ENCODE results near the gene ZGLP1. TPM values are rescaled to one million over a fixed set of nuclear protein-coding genes. Genes with fewer than 3 reads are reported as not detected.

ZGLP1 gene
- total RNA-seq, 1 donor from 2014 or later, result 6.8 TPM

DNA sequence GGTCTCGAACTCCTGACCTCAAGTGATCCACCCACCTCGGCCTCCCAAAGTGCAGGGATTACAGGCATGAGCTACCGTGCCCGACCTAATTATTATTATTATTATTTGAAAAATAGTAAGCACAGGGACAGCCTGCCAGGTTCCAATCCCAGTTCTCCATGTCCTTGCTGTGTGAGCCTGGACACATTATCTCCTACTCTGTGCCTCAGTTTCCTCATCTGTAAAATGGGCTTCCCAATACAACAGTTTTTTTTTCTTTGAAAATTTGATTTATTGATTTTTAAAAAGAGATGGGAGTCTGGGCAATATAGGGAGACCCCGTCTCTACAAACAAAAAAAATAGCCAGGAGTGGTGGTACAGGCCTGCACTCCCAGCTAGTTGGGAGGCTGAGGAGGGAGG, 3.3 kb downstream of the ZGLP1 start:
- Mint-ChIP-seq H3K27me3 (ENCODE audit: unreplicated experiment) (peaks cover 3% of the 10 kb centered on the region), H3K27ac (ENCODE audit: unreplicated experiment) (no peak overlapping the region), H3K4me3 (ENCODE audit: unreplicated experiment) (no peak overlapping the region), H3K9me3 (ENCODE audit: unreplicated experiment) (no peaks in the 10 kb centered on the region), H3K4me1 (ENCODE audit: unreplicated experiment) (no peaks in the 10 kb centered on the region), H3K36me3 (ENCODE audit: unreplicated experiment) (peaks cover 5% of the 10 kb centered on the region)
- no peak for DNase-seq (ENCODE audit: extremely low spot score, unreplicated experiment)
- TF ChIP-seq, protein P1, sequence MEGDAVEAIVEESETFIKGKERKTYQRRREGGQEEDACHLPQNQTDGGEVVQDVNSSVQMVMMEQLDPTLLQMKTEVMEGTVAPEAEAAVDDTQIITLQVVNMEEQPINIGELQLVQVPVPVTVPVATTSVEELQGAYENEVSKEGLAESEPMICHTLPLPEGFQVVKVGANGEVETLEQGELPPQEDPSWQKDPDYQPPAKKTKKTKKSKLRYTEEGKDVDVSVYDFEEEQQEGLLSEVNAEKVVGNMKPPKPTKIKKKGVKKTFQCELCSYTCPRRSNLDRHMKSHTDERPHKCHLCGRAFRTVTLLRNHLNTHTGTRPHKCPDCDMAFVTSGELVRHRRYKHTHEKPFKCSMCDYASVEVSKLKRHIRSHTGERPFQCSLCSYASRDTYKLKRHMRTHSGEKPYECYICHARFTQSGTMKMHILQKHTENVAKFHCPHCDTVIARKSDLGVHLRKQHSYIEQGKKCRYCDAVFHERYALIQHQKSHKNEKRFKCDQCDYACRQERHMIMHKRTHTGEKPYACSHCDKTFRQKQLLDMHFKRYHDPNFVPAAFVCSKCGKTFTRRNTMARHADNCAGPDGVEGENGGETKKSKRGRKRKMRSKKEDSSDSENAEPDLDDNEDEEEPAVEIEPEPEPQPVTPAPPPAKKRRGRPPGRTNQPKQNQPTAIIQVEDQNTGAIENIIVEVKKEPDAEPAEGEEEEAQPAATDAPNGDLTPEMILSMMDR (IDR thresholded peaks at IDR 0.05), result no peak

DNA sequence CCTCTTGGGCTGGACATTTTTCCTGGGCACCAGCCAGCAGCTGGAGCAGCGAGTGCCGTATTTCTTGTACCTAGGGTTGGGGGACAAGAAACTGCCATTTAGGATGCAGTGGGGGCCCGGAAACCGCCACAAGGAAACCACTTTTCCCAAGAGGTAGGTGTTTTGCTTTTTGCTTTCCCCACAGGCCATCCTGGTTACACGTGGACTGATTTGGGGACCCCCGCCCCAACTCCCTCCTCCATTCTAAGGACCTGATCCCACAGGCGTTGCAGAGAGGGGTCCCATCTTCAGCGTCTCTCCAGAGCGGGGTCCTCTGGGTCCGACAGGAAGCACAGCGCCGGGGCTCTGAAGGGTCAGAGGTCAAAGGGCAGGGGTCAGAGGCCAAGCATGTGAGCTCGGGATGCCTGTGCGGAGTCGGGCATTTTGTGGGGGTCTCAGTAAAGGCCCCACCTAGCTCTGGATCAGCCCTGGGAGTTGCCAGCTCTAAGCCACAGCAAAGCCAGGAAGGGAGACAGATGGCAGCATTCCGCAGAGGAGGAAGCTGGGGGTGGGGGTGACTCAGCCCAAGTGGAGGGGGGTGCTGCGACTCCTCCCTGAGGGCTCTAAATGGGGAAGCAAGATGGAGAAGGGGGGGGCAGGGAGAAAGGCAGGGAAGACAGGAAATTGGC, 4.3 kb downstream of the ZGLP1 start:
- peaks cover 5% of the 10 kb centered on the region for H3K36me3 Mint-ChIP-seq (ENCODE audit: unreplicated experiment)
- no peak overlapping the region for H3K4me3 Mint-ChIP-seq (ENCODE audit: unreplicated experiment)
- no peaks in the 10 kb centered on the region for H3K9me3 Mint-ChIP-seq (ENCODE audit: unreplicated experiment)
- H3K27me3 Mint-ChIP-seq (ENCODE audit: unreplicated experiment), result peaks cover 3% of the 10 kb centered on the region
- no peak overlapping the region for H3K27ac Mint-ChIP-seq (ENCODE audit: unreplicated experiment)
- no peaks in the 10 kb centered on the region for H3K4me1 Mint-ChIP-seq (ENCODE audit: unreplicated experiment)
- TF ChIP-seq, protein P1 (IDR thresholded peaks at IDR 0.05), result no peak
- no peak for DNase-seq (ENCODE audit: extremely low spot score, unreplicated experiment)

DNA sequence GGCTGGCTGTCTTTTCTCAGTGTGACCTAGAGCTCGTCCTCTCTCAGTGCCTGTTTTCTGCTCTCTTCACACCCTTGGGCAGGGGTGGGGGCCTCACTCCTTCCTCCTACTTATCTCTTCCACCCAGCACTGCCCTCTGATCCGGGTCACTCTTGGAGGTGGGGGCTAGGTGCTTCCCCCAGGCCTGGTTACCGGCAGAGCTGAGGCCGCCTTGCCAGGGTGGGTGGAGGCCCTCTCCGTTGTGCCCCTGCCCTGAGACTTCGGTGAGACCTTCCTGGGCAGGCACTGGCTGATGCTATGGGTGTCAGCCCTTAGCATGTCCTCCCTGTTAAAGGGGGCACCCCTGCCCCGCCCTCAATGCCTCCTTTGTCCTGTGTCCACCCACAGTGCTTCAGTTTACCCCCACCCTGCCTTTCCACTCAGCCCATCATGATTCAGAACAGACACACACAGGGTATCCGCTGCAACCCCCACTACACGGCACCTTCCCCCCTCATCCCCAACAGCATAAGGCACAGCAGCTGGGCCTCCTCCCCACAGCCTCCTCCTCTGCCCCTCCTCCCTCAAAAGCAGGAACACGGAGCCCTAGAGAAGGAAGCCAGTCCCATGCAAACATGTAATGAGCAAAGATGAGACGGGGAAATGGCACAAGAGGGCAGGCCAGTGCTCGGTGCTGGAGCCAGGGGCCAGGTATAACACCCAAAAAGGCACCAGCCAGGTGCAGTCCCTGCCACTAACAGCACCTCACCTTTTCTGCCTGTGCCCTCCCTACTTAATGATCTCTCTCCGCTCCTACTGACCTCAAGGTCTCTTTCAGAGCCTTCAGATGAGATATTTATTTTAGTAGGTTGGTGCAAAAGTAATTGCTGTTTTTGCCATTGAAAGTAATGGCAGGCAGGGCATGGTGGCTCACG, 9.8 kb downstream of the ZGLP1 start:
- Mint-ChIP-seq H3K4me3 (ENCODE audit: unreplicated experiment) (no peak overlapping the region), H3K27ac (ENCODE audit: unreplicated experiment) (no peak overlapping the region), H3K36me3 (ENCODE audit: unreplicated experiment) (no peaks in the 10 kb centered on the region), H3K27me3 (ENCODE audit: unreplicated experiment) (peaks cover 23% of the 10 kb centered on the region), H3K4me1 (ENCODE audit: unreplicated experiment) (peaks cover 5% of the 10 kb centered on the region), H3K9me3 (ENCODE audit: unreplicated experiment) (no peaks in the 10 kb centered on the region)
- TF ChIP-seq, protein P1 (IDR thresholded peaks at IDR 0.05), result no peak
- no peak for DNase-seq (ENCODE audit: extremely low spot score, unreplicated experiment)

DNA sequence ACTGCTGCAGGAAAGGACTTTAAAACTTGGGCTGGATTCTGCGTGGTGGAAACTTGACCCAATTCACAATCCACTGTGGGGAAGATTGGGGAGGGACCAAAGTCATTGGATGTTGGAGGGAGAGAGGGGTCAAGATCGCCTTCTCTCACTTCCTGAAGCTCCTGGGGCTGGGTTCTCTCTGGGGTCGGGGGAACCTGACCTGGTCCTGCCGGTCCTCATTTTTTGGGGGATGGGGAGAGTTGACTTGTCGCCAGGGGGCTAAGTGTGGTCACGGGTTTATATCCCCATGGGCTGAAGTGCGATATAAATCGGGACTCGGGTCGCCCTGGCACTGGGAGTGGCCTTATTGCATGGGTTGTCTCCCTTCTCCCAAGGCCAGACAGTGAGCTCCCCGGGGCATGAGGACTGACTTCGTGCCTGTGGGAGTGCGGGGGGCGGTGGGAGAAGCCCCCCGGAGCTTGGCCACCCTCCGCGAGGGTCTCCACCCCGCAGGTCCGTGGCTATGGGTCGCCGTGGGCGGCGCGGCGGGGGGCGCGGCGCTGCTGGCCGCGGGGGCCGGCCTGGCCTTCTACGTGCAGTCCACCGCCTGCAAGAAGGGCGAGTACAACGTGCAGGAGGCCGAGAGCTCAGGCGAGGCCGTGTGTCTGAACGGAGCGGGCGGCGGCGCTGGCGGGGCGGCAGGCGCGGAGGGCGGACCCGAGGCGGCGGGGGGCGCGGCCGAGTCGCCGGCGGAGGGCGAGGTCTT, 13.6 kb downstream of the ZGLP1 start:
- peak; percentile 81 for DNase-seq (ENCODE audit: extremely low spot score, unreplicated experiment)
- TF ChIP-seq, protein P1 (IDR thresholded peaks at IDR 0.05), result no peak
- Mint-ChIP-seq H3K4me1 (ENCODE audit: unreplicated experiment) (peaks cover 28% of the 10 kb centered on the region), H3K36me3 (ENCODE audit: unreplicated experiment) (peaks cover 2% of the 10 kb centered on the region), H3K27ac (ENCODE audit: unreplicated experiment) (no peak overlapping the region), H3K4me3 (ENCODE audit: unreplicated experiment) (peak overlapping the region; percentile 45), H3K9me3 (ENCODE audit: unreplicated experiment) (no peaks in the 10 kb centered on the region), H3K27me3 (ENCODE audit: unreplicated experiment) (peaks cover 56% of the 10 kb centered on the region)

Measured in osteocyte (in vitro differentiated cells).